ENCODE measurements around the gene L2HGDH.

Gene L2HGDH

GRCh38 chr14:50232276-50232642 is 79.8 kb downstream of the L2HGDH start:
- Histone ChIP-seq H3K4me3 (replicated peaks; ENCODE audit: insufficient read depth, low read length) (peak overlapping the region; percentile 87), H3K27me3 (ENCODE audit: insufficient read depth, poor library complexity, severe bottlenecking) (no peaks in the 10 kb centered on the region), H3K27ac (replicated peaks) (peak overlapping the region; percentile 75)
- no peak for TF ChIP-seq POLR2AphosphoS5 (IDR thresholded peaks at IDR 0.05; ENCODE audit: low read depth)
- TF ChIP-seq CTCF (IDR thresholded peaks at IDR 0.05; ENCODE audit: insufficient read depth, low read length): no peak
- no peak for TF ChIP-seq GABPA (IDR thresholded peaks at IDR 0.05; ENCODE audit: low read depth)
- TF ChIP-seq REST (IDR thresholded peaks at IDR 0.05; ENCODE audit: insufficient replicate concordance, low read depth): no peak
- TF ChIP-seq SPI1 (IDR thresholded peaks at IDR 0.05; ENCODE audit: borderline replicate concordance, low read depth): no peak
- DNase-seq (ENCODE audit: low read depth in 1 of 2, low spot score in 1 of 2): no peak

- H3K27me3 ChIP-seq (ENCODE audit: insufficient read depth, poor library complexity, severe bottlenecking): no peaks in the 10 kb centered on the region
- peak within 1 kb of the TSS; percentile 94 for H3K27ac ChIP-seq (replicated peaks)
- TF ChIP-seq GABPA (IDR thresholded peaks at IDR 0.05; ENCODE audit: low read depth): no peak
- TF ChIP-seq REST (IDR thresholded peaks at IDR 0.05; ENCODE audit: insufficient replicate concordance, low read depth): no peak
- TF ChIP-seq POLR2AphosphoS5 (IDR thresholded peaks at IDR 0.05; ENCODE audit: low read depth): peak; percentile 57
- DNase-seq (ENCODE audit: low read depth in 1 of 2, low spot score in 1 of 2): peak; percentile 46 to 80
- peak within 1 kb of the TSS; percentile 87 for H3K4me3 ChIP-seq (replicated peaks; ENCODE audit: insufficient read depth, low read length)
These were observed 80.4 kb downstream of the L2HGDH start, which contains the start of gene SOS2 for GRCh38 chr14:50231475-50232275. SOS2 (minus strand) TSS chr14:50231578; CDS start chr14:50231283, 295 bp downstream.

GRCh38 chr14:50230701-50231474 is 81.1 kb downstream of the L2HGDH start:
- TF ChIP-seq REST (IDR thresholded peaks at IDR 0.05; ENCODE audit: insufficient replicate concordance, low read depth) (no peak), SPI1 (IDR thresholded peaks at IDR 0.05; ENCODE audit: borderline replicate concordance, low read depth) (no peak), GABPA (IDR thresholded peaks at IDR 0.05; ENCODE audit: low read depth) (peak; percentile 60), POLR2AphosphoS5 (IDR thresholded peaks at IDR 0.05; ENCODE audit: low read depth) (no peak; the same call in 1 of the 2 replicates)
- peak; percentile 49 to 69 for DNase-seq (ENCODE audit: low read depth in 1 of 2, low spot score in 1 of 2)
- Histone ChIP-seq H3K27me3 (ENCODE audit: insufficient read depth, poor library complexity, severe bottlenecking) (no peaks in the 10 kb centered on the region), H3K27ac (replicated peaks) (peak overlapping the region; percentile 94), H3K4me3 (replicated peaks; ENCODE audit: insufficient read depth, low read length) (peak overlapping the region; percentile 87)
